Fibroblast of pulmonary artery (primary cell): Measurements from ENCODE around the gene CISD3.

Source experiments
- DNase-seq: peaks from one replicate; pipeline ENCODE4 v3.0.0-alpha.2; 2010; ENCODE audit warnings: low read depth
- H3K4me3 ChIP-seq: replicated peaks from 2 replicates; pipeline ENCODE4 v1.5.1; 2011; ENCODE audit warnings: low read depth, mild to moderate bottlenecking, control low read depth, low read length, moderate library complexity
- TF ChIP-seq, protein P1 (sequence below): IDR thresholded peaks from 2 replicates; pipeline ENCODE4 v1.5.1; 2011; ENCODE audit warnings: mild to moderate bottlenecking, control low read depth, low read length, inconsistent platforms; ENCODE audit errors: missing control alignments

The CISD3 gene

DNA sequence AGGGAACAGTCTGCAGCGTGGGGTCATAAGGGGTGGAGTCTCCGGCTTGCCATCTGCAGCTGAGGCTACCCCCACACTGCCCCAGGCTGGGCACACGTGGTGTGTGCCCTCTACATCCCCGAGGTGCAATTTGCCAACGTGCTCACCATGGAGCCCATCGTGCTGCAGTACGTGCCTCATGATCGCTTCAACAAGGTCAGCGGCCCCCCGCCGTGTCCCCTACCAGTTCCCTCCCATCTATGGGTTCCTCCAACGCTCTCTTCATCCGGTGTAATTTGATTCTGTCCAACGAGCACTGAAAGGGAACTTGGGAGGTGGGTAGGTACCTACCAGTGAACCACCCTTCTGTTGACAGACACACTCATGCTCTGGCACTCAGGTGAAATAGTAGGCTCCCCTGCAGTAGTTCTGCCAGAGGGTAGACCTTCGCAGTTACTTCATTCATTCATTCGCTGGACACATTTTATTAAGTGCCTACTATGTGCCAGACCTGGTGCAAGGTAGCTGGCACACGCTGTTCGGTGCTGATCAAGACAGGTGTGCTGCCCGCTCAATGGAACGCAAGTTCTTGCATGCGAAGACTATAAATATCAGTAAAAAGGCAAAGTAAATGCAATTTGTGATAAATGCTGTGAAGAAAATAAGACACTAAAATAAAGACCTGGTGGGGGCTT is 22.3 kb upstream of the CISD3 start:
- H3K4me3 ChIP-seq, result no peak overlapping the region
- DNase-seq, result no peak
- TF ChIP-seq, protein P1, sequence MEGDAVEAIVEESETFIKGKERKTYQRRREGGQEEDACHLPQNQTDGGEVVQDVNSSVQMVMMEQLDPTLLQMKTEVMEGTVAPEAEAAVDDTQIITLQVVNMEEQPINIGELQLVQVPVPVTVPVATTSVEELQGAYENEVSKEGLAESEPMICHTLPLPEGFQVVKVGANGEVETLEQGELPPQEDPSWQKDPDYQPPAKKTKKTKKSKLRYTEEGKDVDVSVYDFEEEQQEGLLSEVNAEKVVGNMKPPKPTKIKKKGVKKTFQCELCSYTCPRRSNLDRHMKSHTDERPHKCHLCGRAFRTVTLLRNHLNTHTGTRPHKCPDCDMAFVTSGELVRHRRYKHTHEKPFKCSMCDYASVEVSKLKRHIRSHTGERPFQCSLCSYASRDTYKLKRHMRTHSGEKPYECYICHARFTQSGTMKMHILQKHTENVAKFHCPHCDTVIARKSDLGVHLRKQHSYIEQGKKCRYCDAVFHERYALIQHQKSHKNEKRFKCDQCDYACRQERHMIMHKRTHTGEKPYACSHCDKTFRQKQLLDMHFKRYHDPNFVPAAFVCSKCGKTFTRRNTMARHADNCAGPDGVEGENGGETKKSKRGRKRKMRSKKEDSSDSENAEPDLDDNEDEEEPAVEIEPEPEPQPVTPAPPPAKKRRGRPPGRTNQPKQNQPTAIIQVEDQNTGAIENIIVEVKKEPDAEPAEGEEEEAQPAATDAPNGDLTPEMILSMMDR, result no peak

- no peak overlapping the region for H3K4me3 ChIP-seq
- TF ChIP-seq, protein P1, result no peak
- no peak for DNase-seq
Measured at GRCh38 chr17:38709104-38709820, 20.9 kb upstream of the CISD3 start.

DNA sequence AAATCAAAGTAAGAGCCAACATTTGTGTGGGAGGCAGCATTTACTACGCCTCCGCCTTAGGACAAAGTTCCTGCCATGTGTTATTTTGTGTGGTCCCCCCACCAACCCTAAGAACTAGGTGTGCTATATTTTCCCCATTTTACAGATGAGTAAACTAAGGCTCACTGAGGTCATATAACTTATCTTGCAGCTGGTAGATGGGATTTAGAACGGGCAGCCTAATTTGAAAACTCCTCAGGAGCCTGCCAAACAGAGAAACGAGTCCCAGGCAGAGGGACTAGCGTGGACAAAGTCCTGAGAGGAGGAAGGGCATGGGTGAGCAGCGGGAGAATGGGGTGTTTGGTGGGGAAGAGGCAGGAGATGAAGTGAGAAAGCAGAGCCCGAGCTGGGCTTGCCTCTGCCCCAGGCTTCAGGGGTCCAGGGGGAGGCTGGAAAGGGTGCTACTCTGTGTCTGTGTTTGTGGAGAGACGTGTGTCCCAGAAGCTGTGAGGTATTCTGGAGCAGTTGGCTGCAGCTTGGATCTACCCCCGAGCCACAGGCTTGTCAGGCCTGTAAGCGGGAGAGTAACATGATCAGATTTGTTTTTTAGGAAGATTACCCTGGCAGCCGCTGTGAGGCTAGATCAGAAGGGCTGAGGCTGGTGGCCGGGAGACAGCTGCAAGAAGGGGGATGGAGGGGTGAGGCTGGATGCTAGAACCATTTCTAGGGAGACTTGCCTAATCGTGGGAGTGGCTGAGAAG is 20.1 kb upstream of the CISD3 start:
- no peak overlapping the region for H3K4me3 ChIP-seq
- no peak for DNase-seq
- TF ChIP-seq, protein P1, result no peak

- no peak for DNase-seq
- TF ChIP-seq, protein P1, result no peak
- no peak overlapping the region for H3K4me3 ChIP-seq
Measured at GRCh38 chr17:38710604-38710962, 19.6 kb upstream of the CISD3 start.

DNA sequence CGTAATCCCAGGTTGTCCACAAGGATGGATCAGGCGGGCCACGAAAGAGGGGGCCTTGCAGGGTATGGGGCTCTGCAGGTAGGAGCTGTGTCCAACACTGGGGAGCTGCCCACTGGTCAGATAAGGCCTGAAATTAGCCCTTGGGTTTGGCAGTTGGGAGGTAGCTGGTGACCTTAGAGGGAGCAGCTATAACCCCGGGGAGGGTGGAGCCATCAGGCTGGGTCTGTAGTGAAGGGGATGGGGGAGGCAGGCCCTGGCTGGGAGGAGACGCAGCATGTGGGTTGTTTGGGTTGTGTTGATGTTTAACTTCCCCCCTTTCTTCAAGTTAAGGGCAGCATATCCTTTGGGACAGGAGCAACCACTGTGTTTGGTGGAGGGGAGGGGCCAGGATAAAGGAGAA is 19.2 kb upstream of the CISD3 start:
- no peak for DNase-seq
- H3K4me3 ChIP-seq, result no peak overlapping the region
- TF ChIP-seq, protein P1, result no peak

DNA sequence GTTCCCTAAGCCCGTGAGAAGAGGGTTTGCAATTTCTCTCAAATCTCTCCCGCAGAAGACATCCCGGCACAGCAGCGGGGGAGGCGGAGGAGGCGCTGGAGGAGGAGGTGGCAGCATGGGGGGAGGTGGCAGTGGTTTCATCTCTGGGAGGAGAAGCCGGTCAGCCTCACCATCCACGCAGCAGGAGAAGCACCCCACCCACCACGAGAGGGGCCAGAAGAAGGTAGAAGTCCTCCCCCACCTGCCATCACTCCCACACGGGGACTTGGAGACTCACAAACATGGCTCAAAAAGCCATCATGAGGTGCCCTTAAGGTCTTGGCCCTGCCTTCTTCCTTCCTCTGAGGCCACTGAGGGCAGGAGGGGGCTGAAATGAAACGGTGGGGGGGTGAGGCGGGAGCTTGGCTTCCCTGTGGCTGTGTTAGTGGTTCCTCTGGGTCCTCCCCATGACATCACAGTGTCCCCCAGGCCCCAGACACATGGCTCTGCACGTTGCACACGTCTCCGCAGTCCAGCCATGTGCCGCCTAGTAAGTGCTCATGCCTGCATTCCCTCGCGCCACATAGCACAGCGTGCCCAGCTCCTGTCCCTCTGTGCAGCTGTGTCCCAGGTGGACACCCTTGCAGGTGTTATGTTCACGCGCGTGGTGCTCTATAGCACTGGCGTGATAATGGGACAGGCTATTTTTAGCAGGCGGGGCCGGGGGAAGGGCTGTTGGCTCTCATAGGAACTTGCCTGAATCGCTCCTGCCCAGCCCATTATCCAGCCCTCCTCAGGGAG is 18.2 kb upstream of the CISD3 start:
- TF ChIP-seq, protein P1, result no peak
- no peak overlapping the region for H3K4me3 ChIP-seq
- no peak for DNase-seq
